GM13977 (cell line): Measurements from ENCODE around the gene MYO1H.

ENCODE experiments used
- DNase-seq: peaks from one replicate; pipeline ENCODE4 v3.0.0; 2012; ENCODE audit warnings: low spot score
- CTCF ChIP-seq: IDR thresholded peaks from 2 replicates; pipeline ENCODE4 v1.5.1; 2012; ENCODE audit warnings: mild to moderate bottlenecking, control low read depth; ENCODE audit not compliant: insufficient read depth; ENCODE audit errors: extremely low read depth, missing control alignments
- in situ Hi-C: fragments of 300-500 bp; cut with MboI; formaldehyde crosslinking; loops from one replicate; pipeline ENCODE4 v1.12.0; 2022; ENCODE audit warnings: low sequenced_read_pairs, low pct_unique_long_range_greater_than_20kb, mixed read lengths, inconsistent platforms; ENCODE audit not compliant: unreplicated experiment

MYO1H gene

GRCh38 chr12:109357032-109357431 is 9.3 kb downstream of the MYO1H start:
- DNase-seq, result no peak
- in situ Hi-C loops, result no loop called here
- TF ChIP-seq CTCF, result no peak

GRCh38 chr12:109358154-109358869 is 10.6 kb downstream of the MYO1H start:
- DNase-seq, result peak; percentile 36
- TF ChIP-seq CTCF, result no peak
- in situ Hi-C loops, result no loop called here

- DNase-seq, result no peak
- in situ Hi-C loops, result no loop called here
- TF ChIP-seq CTCF, result no peak
Observed at GRCh38 chr12:109359131-109359690, 11.5 kb downstream of the MYO1H start.

- in situ Hi-C loops, result no loop called here
- DNase-seq, result no peak
- no peak for TF ChIP-seq CTCF
Observed at GRCh38 chr12:109369831-109370230, 22.1 kb downstream of the MYO1H start.

GRCh38 chr12:109377139-109377685 is 29.5 kb downstream of the MYO1H start:
- in situ Hi-C loops, result loop anchor here (25.0 kb wide), 1 partner anchor 265 kb away; the partner anchor contains the start of gene ACACB
- no peak for TF ChIP-seq CTCF
- DNase-seq, result no peak

- DNase-seq, result no peak
- TF ChIP-seq CTCF, result no peak
- in situ Hi-C loops, result loop anchor here (25.0 kb wide), 1 partner anchor 266 kb away; the partner anchor contains the start of gene ACACB
Observed at GRCh38 chr12:109378569-109378968, 30.9 kb downstream of the MYO1H start.
